ENCODE data around the gene UBE4A.

GRCh38 chr11:118312328-118312727 is 47.1 kb upstream of the UBE4A start:
- TF ChIP-seq CTCF (IDR thresholded peaks at IDR 0.05) (no peak), POLR2A (IDR thresholded peaks at IDR 0.05) (no peak), EP300 (IDR thresholded peaks at IDR 0.05) (no peak), POLR2AphosphoS5 (IDR thresholded peaks at IDR 0.05) (no peak)
